ENCODE data around the gene ERVFRD-1. TPM values are rescaled to one million over a fixed set of nuclear protein-coding genes. Genes with fewer than 3 reads are reported as not detected.

Gene ERVFRD-1
- total and polyA plus RNA-seq, 2 of the 13 experiments (the other 11 are each of a cell fraction or from before 2014, with no cell fraction given): not detected

DNA sequence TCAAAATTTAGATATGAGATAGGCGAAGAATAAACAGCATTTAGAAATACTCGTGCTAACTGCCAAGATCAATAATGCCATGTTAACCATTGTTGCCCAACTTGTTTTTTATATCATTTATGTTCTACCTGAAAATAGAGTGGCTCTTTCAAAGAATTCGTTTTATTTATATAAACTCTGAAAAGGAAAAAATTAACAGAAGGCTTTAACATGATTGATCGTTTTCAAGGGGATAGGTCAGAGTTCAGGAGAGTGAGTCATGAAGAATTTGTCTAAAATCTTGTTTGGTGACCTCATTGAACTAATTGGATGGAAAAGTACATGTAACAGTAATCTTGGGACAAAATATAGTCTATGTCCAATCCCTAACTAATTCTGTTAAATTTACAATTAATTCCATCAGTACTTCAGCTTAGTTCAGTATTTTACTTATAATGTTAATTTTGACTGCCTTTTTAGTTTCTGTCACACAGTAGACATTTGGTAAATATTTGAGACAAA, 56.3 kb downstream of the ERVFRD-1 start (continued):
- TF ChIP-seq, protein P1, sequence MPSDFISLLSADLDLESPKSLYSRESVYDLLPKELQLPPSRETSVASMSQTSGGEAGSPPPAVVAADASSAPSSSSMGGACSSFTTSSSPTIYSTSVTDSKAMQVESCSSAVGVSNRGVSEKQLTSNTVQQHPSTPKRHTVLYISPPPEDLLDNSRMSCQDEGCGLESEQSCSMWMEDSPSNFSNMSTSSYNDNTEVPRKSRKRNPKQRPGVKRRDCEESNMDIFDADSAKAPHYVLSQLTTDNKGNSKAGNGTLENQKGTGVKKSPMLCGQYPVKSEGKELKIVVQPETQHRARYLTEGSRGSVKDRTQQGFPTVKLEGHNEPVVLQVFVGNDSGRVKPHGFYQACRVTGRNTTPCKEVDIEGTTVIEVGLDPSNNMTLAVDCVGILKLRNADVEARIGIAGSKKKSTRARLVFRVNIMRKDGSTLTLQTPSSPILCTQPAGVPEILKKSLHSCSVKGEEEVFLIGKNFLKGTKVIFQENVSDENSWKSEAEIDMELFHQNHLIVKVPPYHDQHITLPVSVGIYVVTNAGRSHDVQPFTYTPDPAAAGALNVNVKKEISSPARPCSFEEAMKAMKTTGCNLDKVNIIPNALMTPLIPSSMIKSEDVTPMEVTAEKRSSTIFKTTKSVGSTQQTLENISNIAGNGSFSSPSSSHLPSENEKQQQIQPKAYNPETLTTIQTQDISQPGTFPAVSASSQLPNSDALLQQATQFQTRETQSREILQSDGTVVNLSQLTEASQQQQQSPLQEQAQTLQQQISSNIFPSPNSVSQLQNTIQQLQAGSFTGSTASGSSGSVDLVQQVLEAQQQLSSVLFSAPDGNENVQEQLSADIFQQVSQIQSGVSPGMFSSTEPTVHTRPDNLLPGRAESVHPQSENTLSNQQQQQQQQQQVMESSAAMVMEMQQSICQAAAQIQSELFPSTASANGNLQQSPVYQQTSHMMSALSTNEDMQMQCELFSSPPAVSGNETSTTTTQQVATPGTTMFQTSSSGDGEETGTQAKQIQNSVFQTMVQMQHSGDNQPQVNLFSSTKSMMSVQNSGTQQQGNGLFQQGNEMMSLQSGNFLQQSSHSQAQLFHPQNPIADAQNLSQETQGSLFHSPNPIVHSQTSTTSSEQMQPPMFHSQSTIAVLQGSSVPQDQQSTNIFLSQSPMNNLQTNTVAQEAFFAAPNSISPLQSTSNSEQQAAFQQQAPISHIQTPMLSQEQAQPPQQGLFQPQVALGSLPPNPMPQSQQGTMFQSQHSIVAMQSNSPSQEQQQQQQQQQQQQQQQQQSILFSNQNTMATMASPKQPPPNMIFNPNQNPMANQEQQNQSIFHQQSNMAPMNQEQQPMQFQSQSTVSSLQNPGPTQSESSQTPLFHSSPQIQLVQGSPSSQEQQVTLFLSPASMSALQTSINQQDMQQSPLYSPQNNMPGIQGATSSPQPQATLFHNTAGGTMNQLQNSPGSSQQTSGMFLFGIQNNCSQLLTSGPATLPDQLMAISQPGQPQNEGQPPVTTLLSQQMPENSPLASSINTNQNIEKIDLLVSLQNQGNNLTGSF (CRISPR knock-in tag; IDR thresholded peaks at IDR 0.05): no peak
- no peak for TF ChIP-seq ZNF546 (CRISPR knock-in tag; conservative IDR thresholded peaks at IDR 0.05)
- TF ChIP-seq MXD4 (CRISPR knock-in tag; IDR thresholded peaks at IDR 0.05): no peak
- TF ChIP-seq ZNF766 (CRISPR knock-in tag; IDR thresholded peaks at IDR 0.05; ENCODE audit: borderline replicate concordance): no peak
- TF ChIP-seq NRL (CRISPR knock-in tag; IDR thresholded peaks at IDR 0.05; ENCODE audit: borderline replicate concordance): no peak
- TF ChIP-seq ATF1 (CRISPR knock-in tag; IDR thresholded peaks at IDR 0.05): 0 out of 2 replicates have a peak, but pooled peaks have one; percentile 41
- TF ChIP-seq ZNF737 (CRISPR knock-in tag; IDR thresholded peaks at IDR 0.05; ENCODE audit: borderline replicate concordance): no peak
- TF ChIP-seq, protein P2, sequence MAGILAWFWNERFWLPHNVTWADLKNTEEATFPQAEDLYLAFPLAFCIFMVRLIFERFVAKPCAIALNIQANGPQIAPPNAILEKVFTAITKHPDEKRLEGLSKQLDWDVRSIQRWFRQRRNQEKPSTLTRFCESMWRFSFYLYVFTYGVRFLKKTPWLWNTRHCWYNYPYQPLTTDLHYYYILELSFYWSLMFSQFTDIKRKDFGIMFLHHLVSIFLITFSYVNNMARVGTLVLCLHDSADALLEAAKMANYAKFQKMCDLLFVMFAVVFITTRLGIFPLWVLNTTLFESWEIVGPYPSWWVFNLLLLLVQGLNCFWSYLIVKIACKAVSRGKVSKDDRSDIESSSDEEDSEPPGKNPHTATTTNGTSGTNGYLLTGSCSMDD (CRISPR knock-in tag; IDR thresholded peaks at IDR 0.05): no peak
- no peak for TF ChIP-seq ZKSCAN5 (CRISPR knock-in tag; IDR thresholded peaks at IDR 0.05)
- TF ChIP-seq, protein P3, sequence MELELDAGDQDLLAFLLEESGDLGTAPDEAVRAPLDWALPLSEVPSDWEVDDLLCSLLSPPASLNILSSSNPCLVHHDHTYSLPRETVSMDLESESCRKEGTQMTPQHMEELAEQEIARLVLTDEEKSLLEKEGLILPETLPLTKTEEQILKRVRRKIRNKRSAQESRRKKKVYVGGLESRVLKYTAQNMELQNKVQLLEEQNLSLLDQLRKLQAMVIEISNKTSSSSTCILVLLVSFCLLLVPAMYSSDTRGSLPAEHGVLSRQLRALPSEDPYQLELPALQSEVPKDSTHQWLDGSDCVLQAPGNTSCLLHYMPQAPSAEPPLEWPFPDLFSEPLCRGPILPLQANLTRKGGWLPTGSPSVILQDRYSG (CRISPR knock-in tag; IDR thresholded peaks at IDR 0.05): no peak
- peak; percentile 53; the same call in 1 of the 2 replicates for TF ChIP-seq FOXA3 (CRISPR knock-in tag; IDR thresholded peaks at IDR 0.05)
- no peak for TF ChIP-seq ETV5 (CRISPR knock-in tag; IDR thresholded peaks at IDR 0.05; ENCODE audit: borderline replicate concordance)
- TF ChIP-seq, protein P4, sequence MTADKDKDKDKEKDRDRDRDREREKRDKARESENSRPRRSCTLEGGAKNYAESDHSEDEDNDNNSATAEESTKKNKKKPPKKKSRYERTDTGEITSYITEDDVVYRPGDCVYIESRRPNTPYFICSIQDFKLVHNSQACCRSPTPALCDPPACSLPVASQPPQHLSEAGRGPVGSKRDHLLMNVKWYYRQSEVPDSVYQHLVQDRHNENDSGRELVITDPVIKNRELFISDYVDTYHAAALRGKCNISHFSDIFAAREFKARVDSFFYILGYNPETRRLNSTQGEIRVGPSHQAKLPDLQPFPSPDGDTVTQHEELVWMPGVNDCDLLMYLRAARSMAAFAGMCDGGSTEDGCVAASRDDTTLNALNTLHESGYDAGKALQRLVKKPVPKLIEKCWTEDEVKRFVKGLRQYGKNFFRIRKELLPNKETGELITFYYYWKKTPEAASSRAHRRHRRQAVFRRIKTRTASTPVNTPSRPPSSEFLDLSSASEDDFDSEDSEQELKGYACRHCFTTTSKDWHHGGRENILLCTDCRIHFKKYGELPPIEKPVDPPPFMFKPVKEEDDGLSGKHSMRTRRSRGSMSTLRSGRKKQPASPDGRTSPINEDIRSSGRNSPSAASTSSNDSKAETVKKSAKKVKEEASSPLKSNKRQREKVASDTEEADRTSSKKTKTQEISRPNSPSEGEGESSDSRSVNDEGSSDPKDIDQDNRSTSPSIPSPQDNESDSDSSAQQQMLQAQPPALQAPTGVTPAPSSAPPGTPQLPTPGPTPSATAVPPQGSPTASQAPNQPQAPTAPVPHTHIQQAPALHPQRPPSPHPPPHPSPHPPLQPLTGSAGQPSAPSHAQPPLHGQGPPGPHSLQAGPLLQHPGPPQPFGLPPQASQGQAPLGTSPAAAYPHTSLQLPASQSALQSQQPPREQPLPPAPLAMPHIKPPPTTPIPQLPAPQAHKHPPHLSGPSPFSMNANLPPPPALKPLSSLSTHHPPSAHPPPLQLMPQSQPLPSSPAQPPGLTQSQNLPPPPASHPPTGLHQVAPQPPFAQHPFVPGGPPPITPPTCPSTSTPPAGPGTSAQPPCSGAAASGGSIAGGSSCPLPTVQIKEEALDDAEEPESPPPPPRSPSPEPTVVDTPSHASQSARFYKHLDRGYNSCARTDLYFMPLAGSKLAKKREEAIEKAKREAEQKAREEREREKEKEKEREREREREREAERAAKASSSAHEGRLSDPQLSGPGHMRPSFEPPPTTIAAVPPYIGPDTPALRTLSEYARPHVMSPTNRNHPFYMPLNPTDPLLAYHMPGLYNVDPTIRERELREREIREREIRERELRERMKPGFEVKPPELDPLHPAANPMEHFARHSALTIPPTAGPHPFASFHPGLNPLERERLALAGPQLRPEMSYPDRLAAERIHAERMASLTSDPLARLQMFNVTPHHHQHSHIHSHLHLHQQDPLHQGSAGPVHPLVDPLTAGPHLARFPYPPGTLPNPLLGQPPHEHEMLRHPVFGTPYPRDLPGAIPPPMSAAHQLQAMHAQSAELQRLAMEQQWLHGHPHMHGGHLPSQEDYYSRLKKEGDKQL (CRISPR knock-in tag; IDR thresholded peaks at IDR 0.05; ENCODE audit: low read depth): peak; percentile 44; the same call in 1 of the 2 replicates
- no peak for TF ChIP-seq U2AF2 (IDR thresholded peaks at IDR 0.05; ENCODE audit: low read depth, low read length)
- TF ChIP-seq ZFP41 (CRISPR knock-in tag; IDR thresholded peaks at IDR 0.05; ENCODE audit: borderline replicate concordance): no peak
- TF ChIP-seq TCF7L2 (IDR thresholded peaks at IDR 0.05; ENCODE audit: low read depth, low read length): no peak
- no peak for TF ChIP-seq KLF15 (CRISPR knock-in tag; IDR thresholded peaks at IDR 0.05; ENCODE audit: borderline replicate concordance)
- TF ChIP-seq FOXM1 (CRISPR knock-in tag; IDR thresholded peaks at IDR 0.05): no peak

All from HepG2 (cell line).